ENCODE data around the gene NACAD.

Gene NACAD

GRCh38 chr7:45088821-45089340 lies at the start of gene NACAD (continued):
- TF ChIP-seq ZNF501 (tag by site-specific recombination; IDR thresholded peaks at IDR 0.05) (no peak), KLF10 (tag by site-specific recombination; IDR thresholded peaks at IDR 0.05) (peak; percentile 75; the same call in 1 of the 2 replicates), ZNF10 (tag by site-specific recombination; IDR thresholded peaks at IDR 0.05) (no peak), ZNF239 (tag by site-specific recombination; IDR thresholded peaks at IDR 0.05) (no peak), ZNF354C (tag by site-specific recombination; IDR thresholded peaks at IDR 0.05; ENCODE audit: borderline replicate concordance, low read depth) (no peak), ZNF571 (tag by site-specific recombination; IDR thresholded peaks at IDR 0.05) (no peak), ZNF660 (tag by site-specific recombination; IDR thresholded peaks at IDR 0.05) (no peak), ZNF138 (tag by site-specific recombination; IDR thresholded peaks at IDR 0.05; ENCODE audit: borderline replicate concordance) (no peak), ZNF266 (tag by site-specific recombination; IDR thresholded peaks at IDR 0.05; ENCODE audit: low read depth) (no peak), INSM2 (tag by site-specific recombination; IDR thresholded peaks at IDR 0.05) (no peak), ZNF26 (tag by site-specific recombination; IDR thresholded peaks at IDR 0.05) (no peak), PRDM4 (tag by site-specific recombination; IDR thresholded peaks at IDR 0.05) (no peak), SCRT2 (tag by site-specific recombination; IDR thresholded peaks at IDR 0.05) (no peak), ATF2 (tag by site-specific recombination; IDR thresholded peaks at IDR 0.05; ENCODE audit: low read depth) (no peak), ZNF146 (tag by site-specific recombination; IDR thresholded peaks at IDR 0.05) (no peak), ZNF510 (tag by site-specific recombination; IDR thresholded peaks at IDR 0.05; ENCODE audit: insufficient replicate concordance) (no peak), ZNF23 (tag by site-specific recombination; IDR thresholded peaks at IDR 0.05; ENCODE audit: borderline replicate concordance) (no peak), SP2 (tag by site-specific recombination; IDR thresholded peaks at IDR 0.05) (peak; percentile 79), ZBTB20 (tag by site-specific recombination; IDR thresholded peaks at IDR 0.05) (no peak), ZNF549 (tag by site-specific recombination; IDR thresholded peaks at IDR 0.05) (no peak), SP3 (tag by site-specific recombination; IDR thresholded peaks at IDR 0.05) (peak; percentile 87), ZSCAN18 (tag by site-specific recombination; IDR thresholded peaks at IDR 0.05) (no peak), ZNF416 (tag by site-specific recombination; IDR thresholded peaks at IDR 0.05) (no peak), ZBTB44 (tag by site-specific recombination; IDR thresholded peaks at IDR 0.05) (no peak), ZNF175 (tag by site-specific recombination; IDR thresholded peaks at IDR 0.05) (no peak), OVOL3 (tag by site-specific recombination; IDR thresholded peaks at IDR 0.05) (no peak), ZBTB11 (tag by site-specific recombination; conservative IDR thresholded peaks at IDR 0.05; ENCODE audit: low read depth) (no peak)

All from HEK293 (cell line).